Thyroid gland (tissue), 4 donors: ENCODE measurements around the gene MCMBP.

Source experiments
- POLR2A ChIP-seq, 2 donors: fragments of 450-650 bp; IDR thresholded peaks; one replicate each; pipeline ENCODE4 v1.6.1; 2017; ENCODE audit warnings: antibody characterized with exemption in 2 of 2, mild to moderate bottlenecking in 2 of 2, moderate library complexity in 1 of 2
- TF ChIP-seq, protein P1 (sequence below), 6 experiments: fragments of 200-600 bp in 3 of 6; fragments of 450-650 bp in 3 of 6; sonication (generic) in 3 of 6; IDR thresholded peaks; one replicate each; pipeline ENCODE4 v1.5.1; 2016 to 2019; ENCODE audit warnings: antibody characterized with exemption in 6 of 6, mild to moderate bottlenecking in 2 of 6, inconsistent platforms in 1 of 6, moderate library complexity in 1 of 6

- TF ChIP-seq, protein P1, sequence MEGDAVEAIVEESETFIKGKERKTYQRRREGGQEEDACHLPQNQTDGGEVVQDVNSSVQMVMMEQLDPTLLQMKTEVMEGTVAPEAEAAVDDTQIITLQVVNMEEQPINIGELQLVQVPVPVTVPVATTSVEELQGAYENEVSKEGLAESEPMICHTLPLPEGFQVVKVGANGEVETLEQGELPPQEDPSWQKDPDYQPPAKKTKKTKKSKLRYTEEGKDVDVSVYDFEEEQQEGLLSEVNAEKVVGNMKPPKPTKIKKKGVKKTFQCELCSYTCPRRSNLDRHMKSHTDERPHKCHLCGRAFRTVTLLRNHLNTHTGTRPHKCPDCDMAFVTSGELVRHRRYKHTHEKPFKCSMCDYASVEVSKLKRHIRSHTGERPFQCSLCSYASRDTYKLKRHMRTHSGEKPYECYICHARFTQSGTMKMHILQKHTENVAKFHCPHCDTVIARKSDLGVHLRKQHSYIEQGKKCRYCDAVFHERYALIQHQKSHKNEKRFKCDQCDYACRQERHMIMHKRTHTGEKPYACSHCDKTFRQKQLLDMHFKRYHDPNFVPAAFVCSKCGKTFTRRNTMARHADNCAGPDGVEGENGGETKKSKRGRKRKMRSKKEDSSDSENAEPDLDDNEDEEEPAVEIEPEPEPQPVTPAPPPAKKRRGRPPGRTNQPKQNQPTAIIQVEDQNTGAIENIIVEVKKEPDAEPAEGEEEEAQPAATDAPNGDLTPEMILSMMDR (IDR thresholded peaks at IDR 0.05) = no peak
- TF ChIP-seq POLR2A (IDR thresholded peaks at IDR 0.05) = no peak
These were observed 24.5 kb upstream of the MCMBP start for GRCh38 chr10:119896937-119897770.
